HepG2 (cell line): ENCODE data around the gene PPP1R9A.

ENCODE experiments used
- CEBPZ ChIP-seq: IDR thresholded peaks from 2 replicates; pipeline ENCODE4 v1.6.1; 2012; ENCODE audit warnings: low read length, improper control_type of control experiment
- ELF4 ChIP-seq: sonication (generic); formaldehyde crosslinking; IDR thresholded peaks from 2 replicates; pipeline ENCODE4 v1.5.0; 2020; ENCODE audit warnings: missing genetic modification reagents, mild to moderate bottlenecking, moderate library complexity, borderline replicate concordance
- EP300 ChIP-seq, 3 experiments: sonication (generic) in 1 of 3; formaldehyde crosslinking in 1 of 3; IDR thresholded peaks; 2 replicates each; pipeline versions ENCODE4 v1.5.1 to v1.6.1; 2011 to 2020; ENCODE audit warnings: low read depth in 2 of 3, low read length in 2 of 3, borderline replicate concordance in 1 of 3, improper control_type of control experiment in 1 of 3, mild to moderate bottlenecking in 1 of 3, missing genetic modification reagents in 1 of 3, moderate library complexity in 1 of 3
- GRHL1 ChIP-seq: sonication (generic); formaldehyde crosslinking; conservative IDR thresholded peaks from 2 replicates; pipeline ENCODE4 v1.8.0; 2022; ENCODE audit warnings: missing genetic modification reagents
- HDAC2 ChIP-seq: sonication (generic); formaldehyde crosslinking; IDR thresholded peaks from 2 replicates; pipeline ENCODE4 v1.4.0; 2020; ENCODE audit warnings: missing genetic modification reagents
- IKZF4 ChIP-seq: sonication (generic); formaldehyde crosslinking; IDR thresholded peaks from 2 replicates; pipeline ENCODE4 v1.5.1; 2020; ENCODE audit warnings: borderline replicate concordance, mild to moderate bottlenecking, low read depth, missing genetic modification reagents; ENCODE audit errors: not compliant biosample characterization
- POLR2A ChIP-seq, 2 experiments: IDR thresholded peaks; 2 replicates each; pipeline ENCODE4 v1.6.1; 2011; ENCODE audit warnings: low read depth in 2 of 2, low read length in 2 of 2, mild to moderate bottlenecking in 1 of 2, moderate library complexity in 1 of 2; ENCODE audit not compliant: insufficient read depth in 1 of 2
- TCF7L2 ChIP-seq: IDR thresholded peaks from 2 replicates; pipeline ENCODE4 v1.6.1; 2011; ENCODE audit warnings: mild to moderate bottlenecking, low read depth, low read length, moderate library complexity
- THAP11 ChIP-seq: IDR thresholded peaks from 2 replicates; pipeline ENCODE4 v1.6.1; 2016; ENCODE audit warnings: missing biosample characterization, missing genetic modification reagents
- USF2 ChIP-seq, 2 experiments: sonication (generic) in 1 of 2; formaldehyde crosslinking in 1 of 2; IDR thresholded peaks; 2 replicates each; pipeline versions ENCODE4 v1.5.1 to v1.6.1; 2011 to 2020; ENCODE audit warnings: borderline replicate concordance in 1 of 2, low read depth in 1 of 2, low read length in 1 of 2, mild to moderate bottlenecking in 1 of 2, missing genetic modification reagents in 1 of 2, moderate library complexity in 1 of 2
- ZNF382 ChIP-seq: sonication (generic); formaldehyde crosslinking; IDR thresholded peaks from 2 replicates; pipeline ENCODE4 v1.5.0; 2020; ENCODE audit warnings: missing genetic modification reagents, mild to moderate bottlenecking, borderline replicate concordance
- TF ChIP-seq, protein P1 (sequence below): sonication (generic); formaldehyde crosslinking; IDR thresholded peaks from 2 replicates; pipeline ENCODE4 v1.8.0; 2022; ENCODE audit warnings: low read depth, missing genetic modification reagents

- no peak for TF ChIP-seq CEBPZ
- no peak for TF ChIP-seq POLR2A (IDR thresholded peaks at IDR 0.05; ENCODE audit: insufficient read depth in 1 of 2, low read depth in 2 of 2, low read length in 2 of 2)
- TF ChIP-seq IKZF4 = no peak
- no peak for TF ChIP-seq TCF7L2
- TF ChIP-seq EP300 (IDR thresholded peaks at IDR 0.05; ENCODE audit: low read depth in 2 of 2, low read length in 2 of 2) = no peak
- no peak for TF ChIP-seq EP300 (CRISPR knock-in tag; IDR thresholded peaks at IDR 0.05; ENCODE audit: borderline replicate concordance)
- TF ChIP-seq, protein P1, sequence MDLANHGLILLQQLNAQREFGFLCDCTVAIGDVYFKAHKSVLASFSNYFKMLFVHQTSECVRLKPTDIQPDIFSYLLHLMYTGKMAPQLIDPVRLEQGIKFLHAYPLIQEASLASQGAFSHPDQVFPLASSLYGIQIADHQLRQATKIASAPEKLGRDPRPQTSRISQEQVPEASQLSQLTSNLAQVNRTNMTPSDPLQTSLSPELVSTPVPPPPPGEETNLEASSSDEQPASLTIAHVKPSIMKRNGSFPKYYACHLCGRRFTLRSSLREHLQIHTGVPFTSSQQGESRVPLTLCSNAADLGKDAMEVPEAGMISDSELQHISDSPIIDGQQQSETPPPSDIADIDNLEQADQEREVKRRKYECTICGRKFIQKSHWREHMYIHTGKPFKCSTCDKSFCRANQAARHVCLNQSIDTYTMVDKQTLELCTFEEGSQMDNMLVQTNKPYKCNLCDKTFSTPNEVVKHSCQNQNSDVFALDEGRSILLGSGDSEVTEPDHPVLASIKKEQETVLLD = no peak
- no peak for TF ChIP-seq THAP11 (CRISPR knock-in tag)
- TF ChIP-seq USF2 (IDR thresholded peaks at IDR 0.05; ENCODE audit: low read depth, low read length) = no peak
- TF ChIP-seq USF2 (CRISPR knock-in tag; IDR thresholded peaks at IDR 0.05; ENCODE audit: borderline replicate concordance) = no peak
- no peak for TF ChIP-seq GRHL1 (CRISPR knock-in tag)
- TF ChIP-seq ELF4 (CRISPR knock-in tag) = no peak
- no peak for TF ChIP-seq HDAC2 (CRISPR knock-in tag)
- TF ChIP-seq ZNF382 (CRISPR knock-in tag) = no peak
These were observed 390.7 kb downstream of the PPP1R9A start for GRCh38 chr7:95298091-95298490.
